ENCODE results near the gene RAPH1. TPM values are rescaled to one million over a fixed set of nuclear protein-coding genes. Genes with fewer than 3 reads are reported as not detected.

Gene RAPH1
- total RNA-seq, 1 experiment from 2014 or later, result 13.8 TPM

DNA sequence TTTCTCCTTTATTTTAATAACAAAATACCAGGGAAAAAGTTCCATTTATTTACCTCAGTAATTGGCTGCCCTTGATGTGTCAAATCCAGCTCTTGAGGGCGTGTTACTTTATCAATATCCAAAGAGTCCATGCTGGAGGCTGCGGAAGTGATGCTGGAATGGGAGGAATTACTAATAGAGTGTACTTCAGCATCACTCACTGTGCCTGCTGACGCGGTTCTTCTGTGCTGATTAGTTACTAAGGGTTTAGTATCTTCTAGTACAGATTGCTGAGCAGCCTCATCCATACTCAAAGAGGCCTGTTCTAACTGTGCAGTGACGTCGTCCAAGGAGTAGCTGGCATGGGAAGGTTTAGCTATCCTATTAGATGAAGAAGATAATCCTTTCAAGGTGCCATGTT, 45.6 kb downstream of the RAPH1 start:
- no peak for DNase-seq (ENCODE audit: low read depth)

- DNase-seq (ENCODE audit: low read depth), result peak; percentile 50
These were observed 50.6 kb downstream of the RAPH1 start for GRCh38 chr2:203484266-203485112.

DNA sequence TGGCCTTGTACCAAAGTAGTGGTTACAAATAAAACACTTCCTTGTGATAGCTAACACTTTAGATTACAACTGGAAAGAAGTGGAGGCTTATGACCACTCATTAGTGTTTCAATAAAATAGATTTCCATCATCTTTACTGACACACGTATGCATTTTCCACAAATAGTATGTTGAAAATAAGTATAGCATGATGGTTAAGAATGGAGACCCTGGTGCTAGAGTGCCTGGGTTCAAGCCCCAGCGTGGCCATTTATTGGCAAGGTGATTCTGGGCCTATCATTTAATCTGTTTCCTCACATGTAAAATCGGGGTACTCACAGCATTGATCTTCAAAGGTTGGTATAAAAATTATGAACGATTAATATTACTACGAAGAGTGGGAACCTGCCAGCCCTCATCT, 54.5 kb downstream of the RAPH1 start:
- DNase-seq (ENCODE audit: low read depth), result no peak

DNA sequence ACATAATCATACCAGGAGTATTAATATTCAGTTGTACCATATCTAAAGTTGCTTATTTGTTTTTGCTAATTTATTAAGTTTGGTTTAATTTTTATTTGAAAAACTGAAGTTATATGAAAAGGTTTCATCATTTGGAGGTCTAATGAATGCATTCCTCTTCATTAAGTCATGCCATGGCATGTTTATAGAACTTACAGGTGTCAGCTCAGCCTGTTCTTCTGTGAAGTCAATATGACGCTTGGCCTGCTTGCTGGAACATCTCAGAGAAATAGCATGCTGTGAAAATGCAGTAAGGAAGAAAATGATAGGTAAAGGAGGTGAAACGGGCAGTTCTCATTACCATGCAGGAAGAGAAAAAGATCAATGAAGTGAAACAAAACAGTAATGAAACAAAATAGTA, 58.2 kb downstream of the RAPH1 start:
- no peak for DNase-seq (ENCODE audit: low read depth)

GRCh38 chr2:203471323-203471722, 63.8 kb downstream of the RAPH1 start:
- DNase-seq (ENCODE audit: low read depth), result no peak

DNA sequence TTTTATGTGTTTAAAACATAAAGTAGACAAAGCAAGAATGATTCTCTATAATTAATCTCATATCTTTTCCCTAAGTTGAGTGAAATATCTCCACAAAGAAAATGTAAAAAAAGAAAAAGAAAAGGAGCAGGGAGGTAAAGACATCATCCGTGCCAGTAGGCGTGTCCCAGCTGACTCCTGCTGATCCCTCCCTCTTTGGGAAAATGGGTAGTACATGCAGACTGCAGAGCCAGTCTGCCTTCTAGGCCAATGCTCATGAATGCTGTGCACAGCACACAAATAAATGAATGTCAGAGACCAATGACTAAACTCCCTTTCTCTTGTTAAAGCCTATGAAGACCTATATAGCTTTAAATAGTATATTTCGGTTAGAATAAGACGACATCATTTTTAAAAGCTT, 64.7 kb downstream of the RAPH1 start:
- DNase-seq (ENCODE audit: low read depth), result no peak

DNA sequence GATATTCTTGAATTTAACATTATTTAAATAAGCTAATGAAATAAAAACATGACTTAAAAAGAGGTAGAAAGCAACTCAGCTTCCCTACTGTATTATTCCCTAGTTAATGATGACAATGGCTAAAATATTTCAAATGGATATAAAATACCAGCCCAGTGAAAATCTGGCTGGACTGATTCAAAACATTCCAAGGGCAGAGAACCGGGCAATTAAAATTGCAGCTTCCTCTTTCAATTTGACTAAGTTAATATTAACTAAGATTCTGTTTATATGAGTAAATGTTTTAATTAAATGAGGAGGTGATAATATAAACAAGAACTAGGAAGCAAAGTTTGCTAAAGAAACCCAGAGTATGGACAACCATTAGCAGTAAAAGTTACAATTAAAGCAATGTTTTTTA, 65.6 kb downstream of the RAPH1 start:
- DNase-seq (ENCODE audit: low read depth), result no peak

- DNase-seq (ENCODE audit: low read depth), result no peak
These were observed 71.8 kb downstream of the RAPH1 start for GRCh38 chr2:203463266-203463678.

DNA sequence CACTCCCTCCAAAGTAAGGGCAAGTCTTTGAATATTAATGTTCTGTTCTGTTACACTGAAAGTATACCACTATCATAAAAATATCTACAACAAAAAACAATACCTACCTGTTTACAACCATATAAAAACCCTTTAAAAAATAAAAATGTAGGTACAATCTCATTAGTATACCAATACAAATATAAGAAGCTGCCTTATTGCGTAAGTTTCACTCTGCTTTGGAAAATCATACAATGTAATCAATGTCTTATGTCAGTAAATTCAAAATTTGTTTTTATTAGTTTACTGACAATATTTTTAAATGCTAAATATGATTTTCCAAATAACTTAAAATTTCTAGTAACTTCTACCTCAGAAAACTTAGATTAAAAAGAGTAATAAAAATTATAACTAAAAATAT, 72.8 kb downstream of the RAPH1 start:
- DNase-seq (ENCODE audit: low read depth), result no peak

DNA sequence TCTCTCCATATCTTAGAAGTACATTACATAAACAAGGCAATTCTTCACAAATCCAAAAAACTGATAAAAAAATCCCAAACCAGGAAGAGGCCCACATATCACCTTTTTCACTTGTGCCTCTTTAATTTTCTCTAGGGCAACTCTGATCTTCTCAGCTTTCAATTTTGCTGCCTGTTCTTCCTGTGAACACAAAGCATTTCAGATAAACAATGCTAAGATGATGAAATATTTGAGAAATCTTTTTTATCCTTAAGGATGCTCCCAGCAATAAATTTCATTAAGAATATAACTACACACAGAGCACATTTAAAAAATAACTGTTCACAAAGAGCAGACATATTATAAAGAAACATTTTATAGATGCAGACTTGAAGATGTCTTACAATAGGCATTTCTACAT, 73.4 kb downstream of the RAPH1 start:
- no peak for DNase-seq (ENCODE audit: low read depth)

GRCh38 chr2:203455209-203455608, 79.9 kb downstream of the RAPH1 start:
- no peak for DNase-seq (ENCODE audit: low read depth)

DNA sequence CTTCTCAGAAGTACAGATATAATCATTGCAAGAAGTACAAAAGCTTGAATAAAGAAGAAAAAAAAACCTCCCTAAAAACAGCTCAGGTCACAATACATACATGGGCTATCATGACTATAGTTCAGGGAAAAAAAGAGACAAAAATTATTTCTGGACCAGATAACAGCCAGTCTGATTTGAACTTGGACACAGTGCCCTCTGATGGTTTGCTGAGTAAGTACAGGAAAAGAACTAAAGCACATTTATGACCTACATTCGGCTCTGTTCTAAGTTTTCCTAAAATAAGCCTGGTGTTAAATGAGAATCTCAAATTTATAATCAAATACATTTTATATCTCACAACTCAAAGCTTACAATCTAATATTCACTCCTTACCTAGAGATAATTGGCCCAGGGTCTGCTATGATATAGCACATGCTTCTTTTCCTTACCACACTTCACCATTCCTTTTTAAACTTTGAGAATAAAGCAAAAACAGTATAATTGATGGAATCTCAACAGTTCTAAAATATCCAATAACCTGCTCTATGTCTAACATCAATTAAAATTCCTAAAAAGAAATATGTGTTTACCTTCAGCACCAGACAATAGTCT, 81.1 kb downstream of the RAPH1 start:
- DNase-seq (ENCODE audit: low read depth), result peak; percentile 50

DNA sequence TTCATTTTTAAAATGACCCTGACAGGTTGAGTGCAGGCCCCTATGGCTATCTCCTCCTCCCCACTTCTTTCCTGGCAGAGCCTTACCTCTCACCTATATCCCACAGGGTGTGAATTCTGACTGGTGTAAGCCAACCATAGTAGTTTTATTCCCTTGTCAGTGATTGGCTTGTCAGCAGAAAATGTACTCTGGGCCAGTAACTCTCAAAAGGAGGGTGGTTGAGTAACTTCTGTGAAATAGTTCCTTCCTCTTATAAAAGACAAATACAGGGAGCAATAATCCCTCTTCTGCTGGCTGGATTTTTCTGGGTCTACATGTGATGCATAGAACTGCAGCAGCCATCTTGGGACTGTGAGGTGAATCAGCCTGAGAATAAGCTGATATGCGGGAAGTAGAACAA, 83.4 kb downstream of the RAPH1 start:
- no peak for DNase-seq (ENCODE audit: low read depth)

DNA sequence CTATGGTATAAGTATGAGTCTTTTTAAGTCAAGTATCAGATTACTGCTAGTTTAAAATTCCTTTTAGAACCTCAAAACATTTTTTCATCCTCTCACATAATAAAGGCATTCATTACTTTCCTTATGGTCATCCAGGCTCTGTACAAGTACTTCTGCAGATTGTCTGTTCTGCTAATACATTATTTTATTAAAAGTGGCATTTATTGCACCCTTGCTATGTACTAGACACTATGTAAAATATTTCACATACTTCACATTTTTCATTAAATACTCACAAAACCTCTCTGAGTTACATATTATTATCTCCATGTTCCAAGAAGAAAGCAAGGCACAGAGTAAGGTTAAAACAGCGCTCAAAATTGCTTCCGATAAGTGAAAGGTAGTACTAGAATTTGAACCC, 84.1 kb downstream of the RAPH1 start:
- peak; percentile 22 for DNase-seq (ENCODE audit: low read depth)

DNA sequence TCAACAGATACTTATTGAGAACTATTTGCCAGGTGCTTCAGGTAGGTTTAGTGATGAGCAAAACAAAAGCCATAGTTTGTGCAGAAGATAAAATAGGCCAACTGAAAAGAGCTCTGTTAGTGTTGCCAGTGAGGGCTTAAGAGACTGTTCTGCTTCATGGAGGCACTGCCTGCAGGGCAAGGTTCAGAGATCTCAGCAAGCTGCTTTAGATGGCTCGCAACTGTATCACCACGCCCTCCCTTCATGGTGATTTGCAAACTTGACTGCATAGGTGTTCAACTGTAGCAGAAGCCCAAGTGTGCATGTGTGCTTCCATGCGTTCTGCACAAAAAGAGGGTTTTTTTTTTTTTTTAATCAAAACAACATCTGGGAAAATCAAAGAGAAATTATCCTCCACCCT, 84.5 kb downstream of the RAPH1 start:
- DNase-seq (ENCODE audit: low read depth), result no peak

DNA sequence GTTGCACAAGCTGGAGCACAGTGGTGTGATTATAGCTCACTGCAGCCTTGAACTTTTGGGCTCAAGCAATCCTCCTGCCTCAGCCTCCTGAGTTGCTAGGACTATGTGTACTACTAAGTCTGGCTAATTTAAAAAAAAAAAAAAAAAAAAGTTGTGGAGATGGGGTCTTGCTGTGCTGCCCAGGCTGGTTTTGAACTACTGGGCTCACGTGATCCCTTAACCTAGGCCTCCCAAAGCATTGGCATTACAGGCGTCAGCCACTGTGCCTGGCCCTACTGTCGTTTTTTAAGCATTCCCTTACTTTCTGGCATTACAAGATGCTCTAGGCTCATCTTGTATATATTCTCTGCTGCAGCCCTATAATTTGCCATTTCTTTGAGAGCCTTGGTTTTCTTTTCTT, 88.3 kb downstream of the RAPH1 start:
- no peak for DNase-seq (ENCODE audit: low read depth)

GRCh38 chr2:203446071-203446481, 89.0 kb downstream of the RAPH1 start:
- DNase-seq (ENCODE audit: low read depth), result peak; percentile 88

DNA sequence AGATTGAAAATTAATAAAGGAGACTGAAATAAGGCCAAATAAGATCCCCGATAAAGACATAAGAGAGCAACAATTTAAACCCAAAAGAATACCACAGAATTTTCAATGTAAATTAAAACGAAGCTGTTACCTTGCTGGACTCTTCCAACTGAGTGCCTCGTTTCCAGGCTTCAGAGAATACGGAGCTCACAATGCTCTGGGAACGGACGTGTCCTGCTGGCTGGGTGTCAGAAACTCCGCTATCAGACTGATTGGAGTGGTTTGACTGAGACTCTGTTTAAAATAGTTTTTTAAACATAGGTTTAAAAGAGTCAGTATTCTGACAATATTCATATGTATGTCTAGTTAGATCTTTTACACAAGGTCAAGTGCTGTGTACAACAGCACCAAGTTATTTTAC, 90.4 kb downstream of the RAPH1 start:
- no peak for DNase-seq (ENCODE audit: low read depth)

DNA sequence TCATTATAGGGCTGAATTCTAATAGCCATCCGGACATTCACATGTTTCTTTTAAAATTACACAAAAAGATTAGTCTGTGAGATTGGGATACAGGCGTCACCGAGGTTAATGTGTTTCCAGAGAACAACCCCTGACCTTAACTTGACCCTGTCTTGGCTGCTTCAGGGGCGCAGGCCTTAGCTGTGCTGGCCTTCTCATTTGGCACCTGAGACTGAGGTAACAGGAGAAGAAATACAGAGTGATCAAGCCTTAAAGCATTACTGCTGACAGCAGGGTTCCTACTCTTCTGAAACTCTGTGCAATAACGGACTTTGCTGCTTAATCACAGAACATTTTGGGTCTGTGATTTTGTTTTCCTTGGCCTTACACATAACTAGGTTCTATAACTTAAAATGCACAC, 92.6 kb downstream of the RAPH1 start:
- DNase-seq (ENCODE audit: low read depth), result no peak

GRCh38 chr2:203441463-203441862, 93.6 kb downstream of the RAPH1 start:
- no peak for DNase-seq (ENCODE audit: low read depth)

DNA sequence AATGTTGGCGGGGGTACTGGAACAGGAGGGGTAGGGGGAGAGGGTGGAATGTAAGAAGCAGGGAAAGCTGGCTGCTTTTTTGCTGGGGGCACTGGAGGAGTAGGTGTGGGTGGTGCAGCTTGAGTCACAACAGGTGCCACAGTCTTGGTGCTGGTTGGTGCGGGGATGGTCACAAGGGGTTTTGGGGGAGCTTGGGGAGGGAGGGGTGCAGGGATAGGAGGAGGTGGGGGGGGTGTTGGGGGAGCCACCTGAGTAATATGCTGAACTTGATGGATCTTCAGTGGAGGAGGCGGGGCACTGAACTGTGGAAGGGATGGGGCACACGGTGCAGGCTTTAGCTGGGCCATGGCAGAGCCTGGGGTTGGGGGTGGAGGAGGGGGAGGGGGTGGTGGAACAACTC, 94.4 kb downstream of the RAPH1 start:
- no peak for DNase-seq (ENCODE audit: low read depth)

- no peak for DNase-seq (ENCODE audit: low read depth)
These were observed 96.6 kb downstream of the RAPH1 start for GRCh38 chr2:203438528-203438927.

DNA sequence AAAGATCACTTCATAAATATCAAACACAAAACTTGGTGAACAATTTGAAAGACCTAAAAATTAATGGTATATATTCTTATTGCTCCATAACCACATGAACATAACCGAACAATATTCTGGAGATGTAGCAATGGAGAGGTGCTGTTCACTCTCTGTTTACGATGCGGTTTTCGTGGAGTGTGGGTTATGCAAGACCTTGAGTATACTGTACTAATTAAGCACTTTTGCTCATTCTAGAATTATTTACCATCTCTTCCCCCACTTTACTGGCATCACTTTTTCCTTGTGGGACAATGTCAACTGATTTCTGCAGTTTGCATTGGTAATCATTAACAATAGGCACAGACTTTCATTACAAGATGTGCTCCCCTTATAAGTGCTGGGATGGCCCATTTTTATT, 97.6 kb downstream of the RAPH1 start:
- no peak for DNase-seq (ENCODE audit: low read depth)

GRCh38 chr2:203436496-203436895, 98.6 kb downstream of the RAPH1 start:
- no peak for DNase-seq (ENCODE audit: low read depth)
